ENCODE data around the gene BTBD3. TPM values are rescaled to one million over a fixed set of nuclear protein-coding genes. Genes with fewer than 3 reads are reported as not detected.

Gene BTBD3
- total RNA-seq, 1 experiment from 2014 or later: 45.3 TPM

- no peak for DNase-seq (ENCODE audit: low read depth)
Observed at GRCh38 chr20:11966186-11966585, 48.5 kb downstream of the BTBD3 start.

DNA sequence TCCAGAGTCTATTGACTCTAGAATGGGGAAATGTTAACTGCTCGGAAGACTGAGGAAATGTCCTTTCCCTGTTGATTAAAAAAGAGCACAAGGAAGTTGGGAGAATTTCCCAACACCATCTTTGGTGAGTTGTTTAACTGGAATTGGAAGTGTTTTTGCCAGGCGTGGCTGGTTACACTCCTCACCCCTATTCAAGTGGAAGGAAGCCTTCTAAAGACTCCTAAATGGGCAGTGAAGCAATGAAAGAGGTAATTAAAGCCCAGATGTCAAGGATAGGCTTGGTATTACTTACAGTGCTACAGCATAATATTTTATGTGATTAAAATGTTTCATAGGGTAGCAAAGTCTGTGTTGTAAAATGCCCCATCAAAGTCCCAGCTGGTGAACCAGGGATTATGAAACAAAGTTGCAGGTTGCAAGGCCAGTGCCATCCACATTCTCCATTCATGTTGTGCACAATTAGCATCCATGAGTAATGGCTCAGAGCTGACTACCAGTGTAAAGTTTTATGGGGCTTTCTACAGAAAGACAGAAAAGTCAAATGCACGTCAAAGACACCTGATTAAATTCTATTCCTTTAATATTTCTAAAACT lies 52.6 kb downstream of the BTBD3 start:
- DNase-seq (ENCODE audit: low read depth): no peak

- DNase-seq (ENCODE audit: low read depth): no peak
Observed at GRCh38 chr20:11972478-11972877, 54.8 kb downstream of the BTBD3 start.
